CD4-positive, alpha-beta T cell treated with Interleukin-4 for 4 hours (primary cell): ENCODE data around the gene ACCS.

Source experiments
- DNase-seq: peaks from one replicate; pipeline ENCODE4 v3.0.0-alpha.2; 2020

The ACCS gene

GRCh38 chr11:44065841-44066731 lies at the start of gene ACCS:
Gene ACCS (plus strand): TSS chr11:44066270. CDS start chr11:44067628, 1,358 bp downstream.
- peak; percentile 89 for DNase-seq

GRCh38 chr11:44016546-44017442 lies 49.3 kb upstream of the ACCS start:
- no peak for DNase-seq

GRCh38 chr11:44017443-44018126 lies 48.5 kb upstream of the ACCS start:
- DNase-seq: no peak

GRCh38 chr11:44018127-44018521 lies 47.9 kb upstream of the ACCS start:
- no peak for DNase-seq

GRCh38 chr11:44018829-44019228 lies 47.2 kb upstream of the ACCS start:
- DNase-seq: no peak

- no peak for DNase-seq
These were observed 41.1 kb upstream of the ACCS start for GRCh38 chr11:44024977-44025376.

- DNase-seq: no peak
These were observed 40.3 kb upstream of the ACCS start for GRCh38 chr11:44025727-44026126.

- DNase-seq: no peak
These were observed 37.7 kb upstream of the ACCS start for GRCh38 chr11:44028401-44028800.

- no peak for DNase-seq
These were observed 37.1 kb upstream of the ACCS start for GRCh38 chr11:44028816-44029506.

GRCh38 chr11:44029507-44029845 lies 36.6 kb upstream of the ACCS start:
- DNase-seq: no peak

- DNase-seq: no peak
These were observed 35.8 kb upstream of the ACCS start for GRCh38 chr11:44029977-44030911.

GRCh38 chr11:44030996-44031395 lies 35.1 kb upstream of the ACCS start:
- DNase-seq: no peak

GRCh38 chr11:44031549-44031948 lies 34.5 kb upstream of the ACCS start:
- no peak for DNase-seq

GRCh38 chr11:44032299-44033085 lies 33.6 kb upstream of the ACCS start:
- no peak for DNase-seq

- no peak for DNase-seq
These were observed 32.6 kb upstream of the ACCS start for GRCh38 chr11:44033411-44033850.

GRCh38 chr11:44033856-44034255 lies 32.2 kb upstream of the ACCS start:
- DNase-seq: no peak

- DNase-seq: no peak
These were observed 31.4 kb upstream of the ACCS start for GRCh38 chr11:44034639-44035038.

GRCh38 chr11:44036811-44037657 lies 29.0 kb upstream of the ACCS start:
- peak; percentile 10 for DNase-seq

- no peak for DNase-seq
These were observed 28.4 kb upstream of the ACCS start for GRCh38 chr11:44037658-44037998.

- DNase-seq: no peak
These were observed 22.9 kb upstream of the ACCS start for GRCh38 chr11:44043157-44043556.
